ENCODE measurements around the gene KLF18. TPM values are rescaled to one million over a fixed set of nuclear protein-coding genes. Genes with fewer than 3 reads are reported as not detected.
A peak's percentile ranks its signal among the peaks of the same experiment; 100 is the strongest.

Gene KLF18
- total RNA-seq, 1 experiment from 2014 or later, result 0.07 TPM

DNA sequence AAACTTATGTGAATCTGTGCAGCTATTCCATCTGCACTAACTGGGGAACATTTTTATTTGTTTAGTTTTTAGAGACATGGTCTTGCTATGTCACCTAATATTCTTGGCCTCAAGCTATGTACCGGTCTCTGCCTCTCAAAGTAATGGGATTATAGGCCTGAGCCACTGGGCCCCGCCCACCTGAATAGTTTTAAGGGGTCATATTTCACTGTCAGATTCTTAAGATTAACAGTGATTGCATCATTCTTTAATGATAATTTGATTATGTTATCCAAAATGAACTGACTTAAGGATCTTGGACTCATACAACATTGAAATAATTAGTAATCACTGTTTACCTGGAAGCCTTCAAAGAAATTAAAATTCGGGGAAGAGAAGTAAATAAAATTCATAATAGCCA is 12.6 kb upstream of the KLF18 start:
- Histone ChIP-seq H3K9me2 (ENCODE audit: insufficient read depth) (no peaks in the 10 kb centered on the region), H3K27me3 (ENCODE audit: insufficient read depth, low read length) (no peaks in the 10 kb centered on the region), H3K9me3 (ENCODE audit: control insufficient read depth in 1 of 2, insufficient read depth in 1 of 2, low read depth in 1 of 2, low read length in 2 of 2) (no peaks in the 10 kb centered on the region), H3K36me3 (ENCODE audit: control insufficient read depth in 1 of 2, insufficient read depth in 2 of 2, low read length in 2 of 2) (no peaks in the 10 kb centered on the region), H3K9ac (ENCODE audit: low read length) (0 out of 2 replicates have a peak overlapping the region, but pooled peaks have one; percentile 52), H3K79me2 (ENCODE audit: insufficient read depth, low read length) (no peaks in the 10 kb centered on the region), H3K4me1 (ENCODE audit: control insufficient read depth in 1 of 2, insufficient read depth in 2 of 2, low read length in 2 of 2) (peaks cover 24 to 34% of the 10 kb centered on the region in 2 experiments), H3K4me2 (ENCODE audit: low read length) (peak overlapping the region; percentile 87), H2AFZ (ENCODE audit: low read depth, low read length, poor library complexity, severe bottlenecking) (peak overlapping the region; percentile 99), H3K27ac (ENCODE audit: low read depth, low read length) (peak overlapping the region; percentile 73; the same call in 1 of the 2 replicates), H4K20me1 (ENCODE audit: insufficient read depth) (no peaks in the 10 kb centered on the region), H3K4me3 (replicated peaks in 1 of 2; ENCODE audit: low read depth in 1 of 2, low read length in 2 of 2) (no peak overlapping the region)
- BruUV-seq (replicated peaks), result no TSS peak
- ChIA-PET POLR2A (interaction anchor here (0.5 to 1.5 kb wide), 2 partner anchors 59 to 569 kb away, joined by 3 read pairs; partner anchors contain the start of gene DMAP1), CTCF (no interaction called here), RAD21 (ENCODE audit: low non-redundant PET in 1 of 2, low total read pairs in 2 of 2, uncharacterized antibody in 2 of 2, unreplicated experiment in 2 of 2) (no interaction called here)
- TF ChIP-seq, protein P1, sequence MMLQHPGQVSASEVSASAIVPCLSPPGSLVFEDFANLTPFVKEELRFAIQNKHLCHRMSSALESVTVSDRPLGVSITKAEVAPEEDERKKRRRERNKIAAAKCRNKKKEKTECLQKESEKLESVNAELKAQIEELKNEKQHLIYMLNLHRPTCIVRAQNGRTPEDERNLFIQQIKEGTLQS (IDR thresholded peaks at IDR 0.05), result peak; percentile 12; the same call in 1 of the 2 replicates
- TF ChIP-seq CEBPB (IDR thresholded peaks at IDR 0.05; ENCODE audit: low read depth), result peak; percentile 81
- TF ChIP-seq EGR1 (IDR thresholded peaks at IDR 0.05; ENCODE audit: low read depth), result peak; percentile 35; the same call in 1 of the 2 replicates
- peak; percentile 42; the same call in 1 of the 2 replicates for TF ChIP-seq SP1 (IDR thresholded peaks at IDR 0.05; ENCODE audit: low read depth)
- TF ChIP-seq, protein P2, sequence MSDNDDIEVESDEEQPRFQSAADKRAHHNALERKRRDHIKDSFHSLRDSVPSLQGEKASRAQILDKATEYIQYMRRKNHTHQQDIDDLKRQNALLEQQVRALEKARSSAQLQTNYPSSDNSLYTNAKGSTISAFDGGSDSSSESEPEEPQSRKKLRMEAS (IDR thresholded peaks at IDR 0.05), result no peak
- peak; percentile 52 for DNase-seq (ENCODE audit: low read depth, low spot score)
- ATAC-seq, result peak; percentile 52
- intact Hi-C loops (cut with micrococcal nuclease), result no loop called here

DNA sequence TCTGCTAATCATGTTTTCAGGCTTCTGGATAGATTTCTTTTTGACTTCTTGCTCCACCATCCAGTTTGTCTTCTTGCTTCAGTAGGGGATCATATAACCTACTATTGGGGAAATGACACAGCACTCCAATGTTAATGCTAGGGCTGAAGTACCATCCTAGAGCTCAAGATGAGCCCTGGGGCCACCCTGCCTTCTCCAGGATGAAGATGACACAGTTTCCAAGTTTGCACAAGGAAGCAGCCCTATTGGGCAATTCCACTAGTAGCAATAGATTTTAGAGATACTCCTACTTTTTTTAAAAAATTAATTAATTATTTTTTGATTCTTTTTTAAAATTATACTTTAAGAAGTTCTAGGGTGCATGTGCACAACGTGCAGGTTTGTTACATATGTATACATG is 11.3 kb upstream of the KLF18 start:
- ATAC-seq (no peak), DNase-seq (ENCODE audit: low read depth, low spot score) (no peak)
- Histone ChIP-seq H3K4me2 (ENCODE audit: low read length) (no peak overlapping the region), H3K4me1 (ENCODE audit: control insufficient read depth in 1 of 2, insufficient read depth in 2 of 2, low read length in 2 of 2) (peaks cover 24 to 34% of the 10 kb centered on the region in 2 experiments), H4K20me1 (ENCODE audit: insufficient read depth) (no peaks in the 10 kb centered on the region), H3K79me2 (ENCODE audit: insufficient read depth, low read length) (no peaks in the 10 kb centered on the region), H3K4me3 (replicated peaks in 1 of 2; ENCODE audit: low read depth in 1 of 2, low read length in 2 of 2) (no peak overlapping the region), H3K9me3 (ENCODE audit: control insufficient read depth in 1 of 2, insufficient read depth in 1 of 2, low read depth in 1 of 2, low read length in 2 of 2) (no peaks in the 10 kb centered on the region), H3K9ac (ENCODE audit: low read length) (no peak overlapping the region), H3K9me2 (ENCODE audit: insufficient read depth) (no peaks in the 10 kb centered on the region), H3K36me3 (ENCODE audit: control insufficient read depth in 1 of 2, insufficient read depth in 2 of 2, low read length in 2 of 2) (no peaks in the 10 kb centered on the region), H3K27me3 (ENCODE audit: insufficient read depth, low read length) (no peaks in the 10 kb centered on the region), H3K27ac (ENCODE audit: low read depth, low read length) (no peak overlapping the region), H2AFZ (ENCODE audit: low read depth, low read length, poor library complexity, severe bottlenecking) (no peak overlapping the region)
- BruUV-seq (replicated peaks), result no TSS peak
- CTCF ChIA-PET, result no interaction called here
- intact Hi-C loops (cut with micrococcal nuclease), result no loop called here
- POLR2A ChIA-PET, result no interaction called here
- RAD21 ChIA-PET (ENCODE audit: low non-redundant PET in 1 of 2, low total read pairs in 2 of 2, uncharacterized antibody in 2 of 2, unreplicated experiment in 2 of 2), result no interaction called here
- TF ChIP-seq SP1 (IDR thresholded peaks at IDR 0.05; ENCODE audit: low read depth), result no peak
- no peak for TF ChIP-seq EZH2 (IDR thresholded peaks at IDR 0.05)
- no peak for TF ChIP-seq POLR2AphosphoS5 (IDR thresholded peaks at IDR 0.05; ENCODE audit: low read depth, low read length)
- TF ChIP-seq ZNF274 (IDR thresholded peaks at IDR 0.05; ENCODE audit: low read depth, low read length), result no peak
- TF ChIP-seq, protein P3, sequence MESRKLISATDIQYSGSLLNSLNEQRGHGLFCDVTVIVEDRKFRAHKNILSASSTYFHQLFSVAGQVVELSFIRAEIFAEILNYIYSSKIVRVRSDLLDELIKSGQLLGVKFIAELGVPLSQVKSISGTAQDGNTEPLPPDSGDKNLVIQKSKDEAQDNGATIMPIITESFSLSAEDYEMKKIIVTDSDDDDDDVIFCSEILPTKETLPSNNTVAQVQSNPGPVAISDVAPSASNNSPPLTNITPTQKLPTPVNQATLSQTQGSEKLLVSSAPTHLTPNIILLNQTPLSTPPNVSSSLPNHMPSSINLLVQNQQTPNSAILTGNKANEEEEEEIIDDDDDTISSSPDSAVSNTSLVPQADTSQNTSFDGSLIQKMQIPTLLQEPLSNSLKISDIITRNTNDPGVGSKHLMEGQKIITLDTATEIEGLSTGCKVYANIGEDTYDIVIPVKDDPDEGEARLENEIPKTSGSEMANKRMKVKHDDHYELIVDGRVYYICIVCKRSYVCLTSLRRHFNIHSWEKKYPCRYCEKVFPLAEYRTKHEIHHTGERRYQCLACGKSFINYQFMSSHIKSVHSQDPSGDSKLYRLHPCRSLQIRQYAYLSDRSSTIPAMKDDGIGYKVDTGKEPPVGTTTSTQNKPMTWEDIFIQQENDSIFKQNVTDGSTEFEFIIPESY (IDR thresholded peaks at IDR 0.05; ENCODE audit: extremely low read depth, insufficient replicate concordance, low read length), result no peak
- TF ChIP-seq CBX3 (IDR thresholded peaks at IDR 0.05; ENCODE audit: low read depth), result no peak
- no peak for TF ChIP-seq POLR2A (IDR thresholded peaks at IDR 0.05; ENCODE audit: borderline replicate concordance, extremely low read depth, insufficient read depth, insufficient read length)
- no peak for TF ChIP-seq SRF (IDR thresholded peaks at IDR 0.05; ENCODE audit: low read depth)
- no peak for TF ChIP-seq FOSL1 (IDR thresholded peaks at IDR 0.05; ENCODE audit: low read depth)
- TF ChIP-seq, protein P4, sequence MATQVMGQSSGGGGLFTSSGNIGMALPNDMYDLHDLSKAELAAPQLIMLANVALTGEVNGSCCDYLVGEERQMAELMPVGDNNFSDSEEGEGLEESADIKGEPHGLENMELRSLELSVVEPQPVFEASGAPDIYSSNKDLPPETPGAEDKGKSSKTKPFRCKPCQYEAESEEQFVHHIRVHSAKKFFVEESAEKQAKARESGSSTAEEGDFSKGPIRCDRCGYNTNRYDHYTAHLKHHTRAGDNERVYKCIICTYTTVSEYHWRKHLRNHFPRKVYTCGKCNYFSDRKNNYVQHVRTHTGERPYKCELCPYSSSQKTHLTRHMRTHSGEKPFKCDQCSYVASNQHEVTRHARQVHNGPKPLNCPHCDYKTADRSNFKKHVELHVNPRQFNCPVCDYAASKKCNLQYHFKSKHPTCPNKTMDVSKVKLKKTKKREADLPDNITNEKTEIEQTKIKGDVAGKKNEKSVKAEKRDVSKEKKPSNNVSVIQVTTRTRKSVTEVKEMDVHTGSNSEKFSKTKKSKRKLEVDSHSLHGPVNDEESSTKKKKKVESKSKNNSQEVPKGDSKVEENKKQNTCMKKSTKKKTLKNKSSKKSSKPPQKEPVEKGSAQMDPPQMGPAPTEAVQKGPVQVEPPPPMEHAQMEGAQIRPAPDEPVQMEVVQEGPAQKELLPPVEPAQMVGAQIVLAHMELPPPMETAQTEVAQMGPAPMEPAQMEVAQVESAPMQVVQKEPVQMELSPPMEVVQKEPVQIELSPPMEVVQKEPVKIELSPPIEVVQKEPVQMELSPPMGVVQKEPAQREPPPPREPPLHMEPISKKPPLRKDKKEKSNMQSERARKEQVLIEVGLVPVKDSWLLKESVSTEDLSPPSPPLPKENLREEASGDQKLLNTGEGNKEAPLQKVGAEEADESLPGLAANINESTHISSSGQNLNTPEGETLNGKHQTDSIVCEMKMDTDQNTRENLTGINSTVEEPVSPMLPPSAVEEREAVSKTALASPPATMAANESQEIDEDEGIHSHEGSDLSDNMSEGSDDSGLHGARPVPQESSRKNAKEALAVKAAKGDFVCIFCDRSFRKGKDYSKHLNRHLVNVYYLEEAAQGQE (IDR thresholded peaks at IDR 0.05; ENCODE audit: low read depth), result no peak
- no peak for TF ChIP-seq RAD21 (IDR thresholded peaks at IDR 0.05; ENCODE audit: low read depth)
- TF ChIP-seq ELF1 (IDR thresholded peaks at IDR 0.05; ENCODE audit: borderline replicate concordance, low read depth), result no peak
- no peak for TF ChIP-seq ZFX (IDR thresholded peaks at IDR 0.05)
